Pancreas (tissue), 10 donors: ENCODE measurements around the gene GID8. TPM values are rescaled to one million over a fixed set of nuclear protein-coding genes. Genes with fewer than 3 reads are reported as not detected.

ENCODE experiments used
- ATAC-seq, 4 donors: fragments of 200-7000 bp; cut with Tn5 transposase; one replicate each; pipeline versions ENCODE4 v1.8.0 to v1.9.1; 2020; ENCODE audit warnings: mild to moderate bottlenecking in 4 of 4, moderate library complexity in 4 of 4
- DNase-seq, 6 donors: peaks; one replicate each; pipeline ENCODE4 v3.0.0-alpha.2; 2020
- FAIRE-seq: peaks from 2 replicates; lab custom pipeline; 2012; peaks lifted over from hg19 to GRCh38; lab: Jason Lieb, UNC
- H3K27ac ChIP-seq, 4 donors: fragments of 200-600 bp; sonication (generic); 1 replicate in 3 of 4; 2 replicates in 1 of 4; pipeline versions ENCODE4 v1.5.0 to v1.8.0; 2020
- H3K27me3 ChIP-seq, 4 donors: fragments of 200-600 bp; one replicate each; pipeline ENCODE4 v1.8.0; 2021
- H3K36me3 ChIP-seq, 3 donors: fragments of 200-600 bp; sonication (generic) in 1 of 3; one replicate each; pipeline versions ENCODE4 v1.5.0 to v1.8.0; 2020 to 2021
- H3K4me1 ChIP-seq, 3 donors: fragments of 200-600 bp; one replicate each; pipeline ENCODE4 v1.8.0; 2021
- H3K4me3 ChIP-seq, 4 donors: fragments of 200-600 bp; sonication (generic) in 2 of 4; one replicate each; pipeline versions ENCODE4 v1.5.0 to v1.8.0; 2020 to 2021
- H3K9me3 ChIP-seq, 4 donors: fragments of 200-600 bp; one replicate each; pipeline ENCODE4 v1.8.0; 2021
- WGBS, 2 donors: extraction: QIAGEN DNeasy Blood & Tissue Kit; methylation state at CpG; one replicate each; pipeline ENCODE4 v1.1.7; 2013; 5-methylcytosine and 5-hydroxymethylcytosine counted together
- intact Hi-C, 3 donors: fragments of 100-400 bp; cut with DNase I; formaldehyde crosslinking; loops; one replicate each; pipeline versions ENCODE4 v1.11.1 to v1.14.2; 2022
- polyA plus RNA-seq, 2 donors: library from polyadenylated mRNA; stranded (reverse); fragments of 200-250 nt; gene quantifications; one replicate each; pipeline ENCODE4 v1.2.3, GENCODE V29; 2013
- total RNA-seq, 6 donors: library from RNA; stranded (reverse); fragmentation: NEBNext Ultra II Directional in 4 of 6; extraction: Animal tissue kit (Norgen Biotek cat#: 25700) in 4 of 6; gene quantifications; one replicate each; pipeline versions ENCODE4 v1.2.1 to v1.2.4, GENCODE V29; 2021 to 2023
- TF ChIP-seq, protein P1 (sequence below), 4 donors: fragments of 200-600 bp; sonication (generic) in 3 of 4; IDR thresholded peaks; one replicate each; pipeline versions ENCODE4 v1.5.0 to v1.8.0; 2021; ENCODE audit warnings: antibody characterized with exemption in 4 of 4
- donor health status: healthy with polysubstance abuse.
- donor health status: DM: no; HTN: no; CAD: no; lungs with moderate emphysema.
- donor health status: DM: no; HTN: no; CAD: no.
- donor health status: control.
- donor health status: control.
- donor health status: Bipolar disorder and iron deficiency.
- donor health status: DM: yes; HTN: yes; CAD: no.
- donor health status: DM: no; HTN: no; CAD: no.
- donor health status: DM: no; HTN: no; CAD: no.
- donor health status: DM: yes; HTN: yes; CAD: no.

Gene GID8
- total and polyA plus RNA-seq, 8 donors = 6.0 to 22.4 (median 15.5) TPM

DNA sequence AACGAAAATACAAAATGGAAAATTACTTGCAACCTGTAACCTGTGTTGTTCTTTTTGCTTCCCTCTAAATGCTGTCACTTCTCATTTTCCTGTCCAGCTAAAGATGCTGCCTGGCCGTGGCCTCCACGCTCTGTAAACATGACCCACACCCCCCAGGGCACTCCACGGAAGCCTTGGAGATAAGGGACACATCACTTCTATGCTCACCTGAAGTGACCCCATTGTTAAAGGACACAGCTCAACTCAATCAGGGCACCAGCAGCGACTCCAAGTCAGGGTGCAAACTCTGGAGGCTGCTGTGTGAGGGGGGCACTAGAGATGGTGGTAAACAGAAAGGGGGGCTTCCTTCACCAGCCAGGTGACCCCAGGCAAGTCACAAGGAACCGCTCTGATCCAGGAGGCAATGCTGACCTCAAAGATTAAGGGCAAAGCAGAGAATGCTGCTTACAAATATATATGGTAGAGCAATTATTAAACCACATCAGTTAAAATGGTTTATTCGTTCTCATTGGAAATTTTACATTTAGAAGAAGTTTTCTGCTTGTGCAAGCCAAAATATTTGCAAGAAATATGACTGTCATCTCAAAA is 24.8 kb upstream of the GID8 start:
- H3K4me1 ChIP-seq = peaks cover 0 to 26% (median 22%) of the 10 kb centered on the region in 3 donors
- peaks cover 7 to 42% (median 29%) of the 10 kb centered on the region in 3 donors for H3K36me3 ChIP-seq
- no peak overlapping the region for H3K27ac ChIP-seq
- no peak overlapping the region for H3K4me3 ChIP-seq
- 56 to 61% methylated on average over 7 of the region's 7 CpGs for WGBS, 2 donors
- FAIRE-seq = no peak
- H3K27me3 ChIP-seq = no peaks in the 10 kb centered on the region
- TF ChIP-seq, protein P1, sequence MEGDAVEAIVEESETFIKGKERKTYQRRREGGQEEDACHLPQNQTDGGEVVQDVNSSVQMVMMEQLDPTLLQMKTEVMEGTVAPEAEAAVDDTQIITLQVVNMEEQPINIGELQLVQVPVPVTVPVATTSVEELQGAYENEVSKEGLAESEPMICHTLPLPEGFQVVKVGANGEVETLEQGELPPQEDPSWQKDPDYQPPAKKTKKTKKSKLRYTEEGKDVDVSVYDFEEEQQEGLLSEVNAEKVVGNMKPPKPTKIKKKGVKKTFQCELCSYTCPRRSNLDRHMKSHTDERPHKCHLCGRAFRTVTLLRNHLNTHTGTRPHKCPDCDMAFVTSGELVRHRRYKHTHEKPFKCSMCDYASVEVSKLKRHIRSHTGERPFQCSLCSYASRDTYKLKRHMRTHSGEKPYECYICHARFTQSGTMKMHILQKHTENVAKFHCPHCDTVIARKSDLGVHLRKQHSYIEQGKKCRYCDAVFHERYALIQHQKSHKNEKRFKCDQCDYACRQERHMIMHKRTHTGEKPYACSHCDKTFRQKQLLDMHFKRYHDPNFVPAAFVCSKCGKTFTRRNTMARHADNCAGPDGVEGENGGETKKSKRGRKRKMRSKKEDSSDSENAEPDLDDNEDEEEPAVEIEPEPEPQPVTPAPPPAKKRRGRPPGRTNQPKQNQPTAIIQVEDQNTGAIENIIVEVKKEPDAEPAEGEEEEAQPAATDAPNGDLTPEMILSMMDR (IDR thresholded peaks at IDR 0.05) = no peak
- no peak for ATAC-seq
- no peak for DNase-seq
- intact Hi-C loops = no loop called here
- H3K9me3 ChIP-seq = no peaks in the 10 kb centered on the region

GRCh38 chr20:62914436-62914835 is 23.5 kb upstream of the GID8 start:
- DNase-seq (no peak), ATAC-seq (no peak), FAIRE-seq (no peak)
- TF ChIP-seq, protein P1 (IDR thresholded peaks at IDR 0.05) = no peak
- intact Hi-C loops = no loop called here
- no peaks in the 10 kb centered on the region for H3K27me3 ChIP-seq
- no peaks in the 10 kb centered on the region for H3K9me3 ChIP-seq
- 70 to 80% methylated on average over 9 of the region's 9 CpGs for WGBS, 2 donors
- H3K4me1 ChIP-seq = peaks cover 0 to 39% (median 30%) of the 10 kb centered on the region in 3 donors
- H3K27ac ChIP-seq = no peak overlapping the region
- peaks cover 7 to 30% (median 20%) of the 10 kb centered on the region in 3 donors for H3K36me3 ChIP-seq
- H3K4me3 ChIP-seq = no peak overlapping the region

GRCh38 chr20:62914970-62915457 is 22.9 kb upstream of the GID8 start:
- peaks cover 0 to 45% (median 36%) of the 10 kb centered on the region in 3 donors for H3K4me1 ChIP-seq

GRCh38 chr20:62916703-62917476 is 21.1 kb upstream of the GID8 start:
- H3K4me1 ChIP-seq = peaks cover 5 to 61% (median 51%) of the 10 kb centered on the region in 3 donors
- ATAC-seq = no peak
- H3K9me3 ChIP-seq = no peaks in the 10 kb centered on the region
- no peak for FAIRE-seq
- intact Hi-C loops = no loop called here
- no peak overlapping the region for H3K4me3 ChIP-seq
- H3K27me3 ChIP-seq = no peaks in the 10 kb centered on the region
- DNase-seq = no peak
- H3K36me3 ChIP-seq = peaks cover 0 to 7% (median 4%) of the 10 kb centered on the region in 3 donors
- TF ChIP-seq, protein P1 (IDR thresholded peaks at IDR 0.05) = no peak
- WGBS, 2 donors = 65 to 72% methylated on average over 10 of the region's 10 CpGs
- H3K27ac ChIP-seq = no peak overlapping the region

More at GRCh38 chr20:62914970-62915457, 22.9 kb upstream of the GID8 start:
- Histone ChIP-seq H3K4me3 (no peak overlapping the region), H3K36me3 (peaks cover 7 to 24% (median 18%) of the 10 kb centered on the region in 3 donors), H3K27me3 (no peaks in the 10 kb centered on the region), H3K27ac (no peak overlapping the region), H3K9me3 (no peaks in the 10 kb centered on the region)
- TF ChIP-seq, protein P1 (IDR thresholded peaks at IDR 0.05) = no peak
- FAIRE-seq = no peak
- intact Hi-C loops = no loop called here
- WGBS, 2 donors = 31 to 57% methylated on average over 8 of the region's 8 CpGs
- peak; percentile 70 to 87 (median 82) for ATAC-seq
- peak in 1 of 6 donors; percentile 40 for DNase-seq
